Smooth muscle cell (in vitro differentiated cells): ENCODE data around the gene BRSK1. TPM values are rescaled to one million over a fixed set of nuclear protein-coding genes. Genes with fewer than 3 reads are reported as not detected.

Source experiments
- DNase-seq: peaks from one replicate; lab custom pipeline; 2025; ENCODE audit not compliant: unreplicated experiment; lab: John Stamatoyannopoulos, UW
- H2AFZ ChIP-seq: fragments of 200-600 bp; sonication (generic); 2 replicates; pipeline ENCODE4 v1.6.0; 2016; ENCODE audit warnings: antibody characterized with exemption, low read depth, mild to moderate bottlenecking
- H3F3A ChIP-seq: fragments of 200-600 bp; sonication (generic); 2 replicates; pipeline ENCODE4 v1.6.0; 2017; ENCODE audit warnings: antibody characterized with exemption, low read depth
- H3K27ac ChIP-seq: fragments of 200-600 bp; sonication (generic); 2 replicates; pipeline ENCODE4 v1.5.1; 2016; ENCODE audit warnings: low read depth, mild to moderate bottlenecking
- H3K27me3 ChIP-seq: fragments of 200-600 bp; sonication (generic); 2 replicates; pipeline ENCODE4 v1.6.1; 2016; ENCODE audit warnings: low read depth, mild to moderate bottlenecking
- H3K36me3 ChIP-seq: fragments of 200-600 bp; sonication (generic); 2 replicates; pipeline ENCODE4 v1.5.1; 2016; ENCODE audit warnings: low read depth
- H3K4me1 ChIP-seq: fragments of 200-600 bp; sonication (generic); 2 replicates; pipeline ENCODE4 v1.5.1; 2016; ENCODE audit warnings: low read depth
- H3K4me2 ChIP-seq: fragments of 200-600 bp; sonication (generic); 2 replicates; pipeline ENCODE4 v1.6.0; 2016; ENCODE audit warnings: mild to moderate bottlenecking
- H3K4me3 ChIP-seq: fragments of 200-600 bp; sonication (generic); 2 replicates; pipeline ENCODE4 v1.5.1; 2016; ENCODE audit warnings: mild to moderate bottlenecking
- H3K79me2 ChIP-seq: fragments of 200-600 bp; sonication (generic); 2 replicates; pipeline ENCODE4 v1.6.0; 2016; ENCODE audit warnings: low read depth, mild to moderate bottlenecking
- H3K9ac ChIP-seq: fragments of 200-600 bp; sonication (generic); 2 replicates; pipeline ENCODE4 v1.6.0; 2016; ENCODE audit warnings: low read depth
- H3K9me3 ChIP-seq: fragments of 200-600 bp; sonication (generic); replicated peaks from 2 replicates; pipeline ENCODE4 v1.5.1; 2016; ENCODE audit warnings: low read depth
- H4K20me1 ChIP-seq: fragments of 200-600 bp; sonication (generic); 2 replicates; pipeline ENCODE4 v1.6.0; 2016; ENCODE audit warnings: low read depth
- WGBS: methylation state at CpG from one replicate; pipeline ENCODE4 v1.1.7; 2016; ENCODE audit warnings: low lambda C conversion rate; 5-methylcytosine and 5-hydroxymethylcytosine counted together
- polyA plus RNA-seq: library from polyadenylated mRNA; unstranded; fragments of >200 nt; fragmentation: Nextera tagmentation; extraction: Ambion mirVana; gene quantifications from 2 replicates; pipeline ENCODE4 v1.2.1, GENCODE V29; 2016
- total RNA-seq: library from RNA; depleted of rRNA; stranded (reverse); fragments of >200 nt; gene quantifications from 2 replicates; pipeline ENCODE4 v1.2.3, GENCODE V29; 2014
- TF ChIP-seq, protein P1 (sequence below): fragments of 200-600 bp; sonication (generic); IDR thresholded peaks from 2 replicates; pipeline ENCODE4 v1.5.1; 2017; ENCODE audit warnings: borderline replicate concordance, mild to moderate bottlenecking, antibody characterized with exemption; ENCODE audit not compliant: insufficient read depth, poor library complexity, severe bottlenecking

Gene BRSK1
- total and polyA plus RNA-seq, 2 experiments from 2014 or later, result 3.0 to 5.0 TPM

- WGBS, result 98% methylated on average over 9 of the region's 9 CpGs
- TF ChIP-seq, protein P1, sequence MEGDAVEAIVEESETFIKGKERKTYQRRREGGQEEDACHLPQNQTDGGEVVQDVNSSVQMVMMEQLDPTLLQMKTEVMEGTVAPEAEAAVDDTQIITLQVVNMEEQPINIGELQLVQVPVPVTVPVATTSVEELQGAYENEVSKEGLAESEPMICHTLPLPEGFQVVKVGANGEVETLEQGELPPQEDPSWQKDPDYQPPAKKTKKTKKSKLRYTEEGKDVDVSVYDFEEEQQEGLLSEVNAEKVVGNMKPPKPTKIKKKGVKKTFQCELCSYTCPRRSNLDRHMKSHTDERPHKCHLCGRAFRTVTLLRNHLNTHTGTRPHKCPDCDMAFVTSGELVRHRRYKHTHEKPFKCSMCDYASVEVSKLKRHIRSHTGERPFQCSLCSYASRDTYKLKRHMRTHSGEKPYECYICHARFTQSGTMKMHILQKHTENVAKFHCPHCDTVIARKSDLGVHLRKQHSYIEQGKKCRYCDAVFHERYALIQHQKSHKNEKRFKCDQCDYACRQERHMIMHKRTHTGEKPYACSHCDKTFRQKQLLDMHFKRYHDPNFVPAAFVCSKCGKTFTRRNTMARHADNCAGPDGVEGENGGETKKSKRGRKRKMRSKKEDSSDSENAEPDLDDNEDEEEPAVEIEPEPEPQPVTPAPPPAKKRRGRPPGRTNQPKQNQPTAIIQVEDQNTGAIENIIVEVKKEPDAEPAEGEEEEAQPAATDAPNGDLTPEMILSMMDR, result no peak
These were observed 27.6 kb downstream of the BRSK1 start for GRCh38 chr19:55311397-55311796.

GRCh38 chr19:55311797-55312196, 28.0 kb downstream of the BRSK1 start:
- no peaks in the 10 kb centered on the region for H3K9me3 ChIP-seq
- H3K4me3 ChIP-seq, result no peak overlapping the region

More at GRCh38 chr19:55311397-55311796, 27.6 kb downstream of the BRSK1 start:
- Histone ChIP-seq H3K27ac (no peak overlapping the region), H3K4me3 (no peak overlapping the region), H4K20me1 (no peaks in the 10 kb centered on the region), H2AFZ (no peak overlapping the region), H3F3A (no peaks in the 10 kb centered on the region), H3K9ac (no peak overlapping the region), H3K36me3 (no peaks in the 10 kb centered on the region), H3K4me1 (no peaks in the 10 kb centered on the region), H3K4me2 (no peak overlapping the region), H3K79me2 (no peaks in the 10 kb centered on the region), H3K9me3 (no peaks in the 10 kb centered on the region), H3K27me3 (no peaks in the 10 kb centered on the region)
- DNase-seq, result no peak

DNA sequence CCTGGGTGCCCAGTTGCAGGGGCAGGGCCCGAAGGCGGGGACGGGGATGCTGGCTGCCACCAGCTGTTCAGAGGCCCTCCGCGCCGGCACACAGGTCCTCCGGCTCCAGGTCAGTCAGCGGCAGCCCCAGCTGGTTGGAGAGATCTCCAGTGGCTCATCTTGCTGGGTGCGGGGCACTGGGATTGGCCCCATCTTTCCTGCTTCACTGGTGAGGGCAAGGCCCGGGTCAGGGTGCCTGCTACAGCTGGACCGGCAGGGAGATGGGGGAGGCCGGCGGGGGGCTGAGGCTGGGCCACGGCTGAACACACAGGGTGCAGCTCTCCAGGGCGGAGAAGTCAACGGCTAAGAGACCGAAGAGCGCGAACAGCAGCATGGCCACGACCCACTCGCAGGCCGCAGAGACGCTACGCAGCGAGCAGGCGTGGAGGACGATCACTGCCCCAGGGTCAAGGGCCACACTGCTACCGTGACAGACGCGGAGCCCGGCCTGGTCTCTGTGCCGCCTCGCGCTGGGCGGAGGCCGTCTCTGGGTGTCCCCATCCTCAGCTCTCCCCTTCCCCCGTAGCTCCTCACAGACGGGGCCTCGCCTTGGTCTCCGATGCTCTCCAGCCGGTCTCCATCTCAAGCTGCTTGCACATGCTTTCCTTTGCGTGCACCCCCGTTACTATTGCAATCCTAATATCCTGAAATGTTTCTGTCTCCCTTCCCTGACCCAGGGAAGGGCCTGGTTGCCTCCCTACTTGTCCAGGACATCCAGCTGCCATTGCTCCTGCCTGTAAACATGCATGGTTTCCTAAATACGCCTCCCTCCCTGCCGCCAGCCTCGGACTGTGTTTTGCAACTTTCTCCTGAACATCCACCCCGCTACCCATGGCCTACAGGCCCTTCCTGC, 29.1 kb downstream of the BRSK1 start:
- Histone ChIP-seq H2AFZ (no peak overlapping the region), H3K4me2 (no peak overlapping the region), H4K20me1 (no peaks in the 10 kb centered on the region), H3F3A (no peaks in the 10 kb centered on the region), H3K9me3 (no peaks in the 10 kb centered on the region), H3K27ac (no peak overlapping the region), H3K4me3 (no peak overlapping the region), H3K27me3 (no peaks in the 10 kb centered on the region), H3K36me3 (no peaks in the 10 kb centered on the region), H3K4me1 (no peaks in the 10 kb centered on the region), H3K9ac (no peak overlapping the region), H3K79me2 (no peaks in the 10 kb centered on the region)
- DNase-seq, result no peak
- TF ChIP-seq, protein P1, result no peak
- 85% methylated on average over 38 of the region's 47 CpGs for WGBS

More at GRCh38 chr19:55311797-55312196, 28.0 kb downstream of the BRSK1 start:
- H3K27ac ChIP-seq, result no peak overlapping the region
- H3K36me3 ChIP-seq, result no peaks in the 10 kb centered on the region
- H3K4me2 ChIP-seq, result no peak overlapping the region
- H2AFZ ChIP-seq, result no peak overlapping the region
- no peaks in the 10 kb centered on the region for H3F3A ChIP-seq
- no peaks in the 10 kb centered on the region for H4K20me1 ChIP-seq
- no peaks in the 10 kb centered on the region for H3K79me2 ChIP-seq
- H3K27me3 ChIP-seq, result no peaks in the 10 kb centered on the region
- TF ChIP-seq, protein P1, result no peak
- H3K9ac ChIP-seq, result no peak overlapping the region
- DNase-seq, result no peak
- WGBS, result 84% methylated on average over 12 of the region's 18 CpGs
- no peaks in the 10 kb centered on the region for H3K4me1 ChIP-seq
